ENCODE results near the gene SLC26A2.

- TF ChIP-seq POLR2A (IDR thresholded peaks at IDR 0.05), result no peak
- no peak for TF ChIP-seq CTCF (IDR thresholded peaks at IDR 0.05)
These were observed 2.2 kb downstream of the SLC26A2 start for GRCh38 chr5:149962601-149963300.
